ENCODE measurements around the gene DNAJB9.

DNA sequence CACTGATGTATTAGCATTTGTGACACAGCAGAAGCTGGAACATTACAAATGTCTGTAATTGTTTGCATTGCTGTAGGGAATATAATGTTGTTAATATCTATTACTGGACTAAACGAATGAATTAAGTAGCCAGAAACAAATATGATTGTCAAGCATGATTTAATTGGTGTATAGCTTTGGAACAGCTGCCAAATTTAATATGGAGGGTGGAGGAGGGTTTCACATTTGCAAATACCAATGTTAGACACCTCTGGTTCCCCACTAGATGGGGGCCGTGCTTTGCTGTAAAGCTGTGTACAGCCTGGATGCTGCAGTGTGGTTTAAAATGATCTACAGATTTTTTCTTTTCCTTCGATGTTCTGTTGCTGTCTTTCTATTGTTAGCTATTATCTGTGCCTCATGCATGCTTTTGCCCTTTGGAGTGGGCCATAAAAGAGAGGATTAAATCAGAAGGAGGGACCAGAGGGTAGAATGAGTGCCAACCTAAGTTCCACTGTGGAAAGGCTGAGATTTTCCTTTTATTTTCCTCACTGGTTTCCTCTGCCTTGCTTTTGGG, 23.1 kb downstream of the DNAJB9 start:
- TF ChIP-seq, protein P1, sequence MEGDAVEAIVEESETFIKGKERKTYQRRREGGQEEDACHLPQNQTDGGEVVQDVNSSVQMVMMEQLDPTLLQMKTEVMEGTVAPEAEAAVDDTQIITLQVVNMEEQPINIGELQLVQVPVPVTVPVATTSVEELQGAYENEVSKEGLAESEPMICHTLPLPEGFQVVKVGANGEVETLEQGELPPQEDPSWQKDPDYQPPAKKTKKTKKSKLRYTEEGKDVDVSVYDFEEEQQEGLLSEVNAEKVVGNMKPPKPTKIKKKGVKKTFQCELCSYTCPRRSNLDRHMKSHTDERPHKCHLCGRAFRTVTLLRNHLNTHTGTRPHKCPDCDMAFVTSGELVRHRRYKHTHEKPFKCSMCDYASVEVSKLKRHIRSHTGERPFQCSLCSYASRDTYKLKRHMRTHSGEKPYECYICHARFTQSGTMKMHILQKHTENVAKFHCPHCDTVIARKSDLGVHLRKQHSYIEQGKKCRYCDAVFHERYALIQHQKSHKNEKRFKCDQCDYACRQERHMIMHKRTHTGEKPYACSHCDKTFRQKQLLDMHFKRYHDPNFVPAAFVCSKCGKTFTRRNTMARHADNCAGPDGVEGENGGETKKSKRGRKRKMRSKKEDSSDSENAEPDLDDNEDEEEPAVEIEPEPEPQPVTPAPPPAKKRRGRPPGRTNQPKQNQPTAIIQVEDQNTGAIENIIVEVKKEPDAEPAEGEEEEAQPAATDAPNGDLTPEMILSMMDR (IDR thresholded peaks at IDR 0.05) = peak; percentile 57
- no peak for TF ChIP-seq POLR2AphosphoS5 (IDR thresholded peaks at IDR 0.05; ENCODE audit: low read depth, low read length)
- TF ChIP-seq, protein P2, sequence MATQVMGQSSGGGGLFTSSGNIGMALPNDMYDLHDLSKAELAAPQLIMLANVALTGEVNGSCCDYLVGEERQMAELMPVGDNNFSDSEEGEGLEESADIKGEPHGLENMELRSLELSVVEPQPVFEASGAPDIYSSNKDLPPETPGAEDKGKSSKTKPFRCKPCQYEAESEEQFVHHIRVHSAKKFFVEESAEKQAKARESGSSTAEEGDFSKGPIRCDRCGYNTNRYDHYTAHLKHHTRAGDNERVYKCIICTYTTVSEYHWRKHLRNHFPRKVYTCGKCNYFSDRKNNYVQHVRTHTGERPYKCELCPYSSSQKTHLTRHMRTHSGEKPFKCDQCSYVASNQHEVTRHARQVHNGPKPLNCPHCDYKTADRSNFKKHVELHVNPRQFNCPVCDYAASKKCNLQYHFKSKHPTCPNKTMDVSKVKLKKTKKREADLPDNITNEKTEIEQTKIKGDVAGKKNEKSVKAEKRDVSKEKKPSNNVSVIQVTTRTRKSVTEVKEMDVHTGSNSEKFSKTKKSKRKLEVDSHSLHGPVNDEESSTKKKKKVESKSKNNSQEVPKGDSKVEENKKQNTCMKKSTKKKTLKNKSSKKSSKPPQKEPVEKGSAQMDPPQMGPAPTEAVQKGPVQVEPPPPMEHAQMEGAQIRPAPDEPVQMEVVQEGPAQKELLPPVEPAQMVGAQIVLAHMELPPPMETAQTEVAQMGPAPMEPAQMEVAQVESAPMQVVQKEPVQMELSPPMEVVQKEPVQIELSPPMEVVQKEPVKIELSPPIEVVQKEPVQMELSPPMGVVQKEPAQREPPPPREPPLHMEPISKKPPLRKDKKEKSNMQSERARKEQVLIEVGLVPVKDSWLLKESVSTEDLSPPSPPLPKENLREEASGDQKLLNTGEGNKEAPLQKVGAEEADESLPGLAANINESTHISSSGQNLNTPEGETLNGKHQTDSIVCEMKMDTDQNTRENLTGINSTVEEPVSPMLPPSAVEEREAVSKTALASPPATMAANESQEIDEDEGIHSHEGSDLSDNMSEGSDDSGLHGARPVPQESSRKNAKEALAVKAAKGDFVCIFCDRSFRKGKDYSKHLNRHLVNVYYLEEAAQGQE (IDR thresholded peaks at IDR 0.05; ENCODE audit: insufficient read depth in 1 of 2, low read depth in 2 of 2, low read length in 1 of 2) = no peak
- no peak for TF ChIP-seq SIN3A (IDR thresholded peaks at IDR 0.05; ENCODE audit: borderline replicate concordance, insufficient read depth, low read depth, low read length)
- TF ChIP-seq TCF7L2 (IDR thresholded peaks at IDR 0.05; ENCODE audit: low read depth, low read length) = no peak
